Thoracic aorta (tissue), 2 donors: Measurements from ENCODE around the gene EHD4. TPM values are rescaled to one million over a fixed set of nuclear protein-coding genes. Genes with fewer than 3 reads are reported as not detected.

Source experiments
- ATAC-seq: fragments of 150-250 bp; one replicate; pipeline ENCODE4 v1.8.0; 2017; ENCODE audit warnings: low read depth; ENCODE audit not compliant: insufficient number of reproducible peaks, low FRiP score
- DNase-seq: peaks from one replicate; pipeline ENCODE4 v3.0.0-alpha.2; 2020; ENCODE audit warnings: low spot score
- H3K27ac ChIP-seq, 2 donors: fragments of 200-600 bp; sonication (generic); 1 replicate in 1 of 2; 2 replicates in 1 of 2; pipeline ENCODE4 v1.5.1; 2016; ENCODE audit warnings: mild to moderate bottlenecking in 2 of 2, moderate library complexity in 2 of 2
- H3K27me3 ChIP-seq: fragments of 200-600 bp; sonication (generic); replicated peaks from 2 replicates; pipeline ENCODE4 v1.6.0; 2016; ENCODE audit warnings: mild to moderate bottlenecking; ENCODE audit not compliant: insufficient read depth
- H3K36me3 ChIP-seq: fragments of 200-600 bp; sonication (generic); one replicate; pipeline ENCODE4 v1.5.1; 2016
- H3K4me1 ChIP-seq, 2 donors: fragments of 200-600 bp; sonication (generic); 1 replicate in 1 of 2; 2 replicates in 1 of 2; pipeline versions ENCODE4 v1.5.1 to v1.6.0; 2016; ENCODE audit warnings: low read depth in 2 of 2, mild to moderate bottlenecking in 1 of 2; ENCODE audit not compliant: control insufficient read depth in 1 of 2
- H3K4me3 ChIP-seq: fragments of 200-600 bp; sonication (generic); 2 replicates; pipeline ENCODE4 v1.5.1; 2016; ENCODE audit warnings: mild to moderate bottlenecking
- H3K9me3 ChIP-seq: fragments of 200-600 bp; sonication (generic); 2 replicates; pipeline ENCODE4 v1.5.1; 2016
- total RNA-seq, 2 donors: library from RNA; depleted of rRNA; stranded (reverse); fragments of >200 nt; gene quantifications; one replicate each; pipeline versions ENCODE4 v1.1.0 to v1.2.3, GENCODE V29; 2016
- TF ChIP-seq, protein P1 (sequence below): fragments of 200-600 bp; sonication (generic); IDR thresholded peaks from one replicate; pipeline ENCODE4 v1.5.1; 2019; ENCODE audit warnings: antibody characterized with exemption

EHD4 gene
- total RNA-seq, 2 donors from 2014 or later, result 43.6 to 48.1 TPM

DNA sequence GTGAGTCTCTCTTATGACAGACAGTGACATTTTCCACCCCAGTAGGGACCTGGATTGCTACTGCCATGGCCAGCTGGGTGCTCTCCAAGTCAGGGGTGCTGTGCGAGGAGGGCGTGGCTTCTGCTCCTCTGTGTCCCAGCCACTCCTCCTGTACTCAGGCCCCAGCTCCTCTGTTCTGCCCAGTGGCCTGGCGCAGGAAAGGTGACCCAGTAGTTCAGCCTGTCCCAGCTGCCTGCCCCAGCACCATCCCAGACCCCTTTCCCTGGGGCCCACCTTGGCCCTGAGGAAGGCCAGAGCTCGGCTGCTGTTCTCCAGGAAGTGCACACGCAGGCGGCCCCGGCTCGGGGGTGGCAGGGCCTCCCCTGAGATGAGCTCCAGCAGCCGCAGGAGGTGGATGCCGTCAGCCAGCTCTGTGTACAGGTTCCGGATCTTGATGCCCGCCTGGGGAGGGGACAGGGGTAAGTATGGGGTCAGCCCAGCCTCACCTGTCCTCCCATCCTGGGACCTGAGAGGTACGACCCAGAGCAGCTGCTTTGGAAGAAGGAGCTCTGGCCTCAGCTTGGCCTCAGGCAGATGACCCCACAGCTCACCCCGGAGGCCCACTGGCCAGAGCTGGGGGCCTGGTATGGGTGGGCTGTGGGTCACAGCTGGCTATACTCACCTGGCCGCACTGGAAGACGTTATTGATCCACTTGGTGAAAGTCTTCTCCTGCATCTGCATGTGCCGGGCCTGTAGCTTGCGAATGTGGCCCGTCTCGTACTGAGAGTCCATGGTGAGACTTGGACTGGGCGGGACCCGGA lies 79.5 kb downstream of the EHD4 start:
- no peak for ATAC-seq
- H3K27ac ChIP-seq, result no peak overlapping the region

GRCh38 chr15:41891946-41892345 lies 80.4 kb downstream of the EHD4 start:
- no peaks in the 10 kb centered on the region for H3K27me3 ChIP-seq
- DNase-seq, result no peak
- H3K36me3 ChIP-seq, result no peaks in the 10 kb centered on the region
- no peaks in the 10 kb centered on the region for H3K9me3 ChIP-seq
- TF ChIP-seq, protein P1, sequence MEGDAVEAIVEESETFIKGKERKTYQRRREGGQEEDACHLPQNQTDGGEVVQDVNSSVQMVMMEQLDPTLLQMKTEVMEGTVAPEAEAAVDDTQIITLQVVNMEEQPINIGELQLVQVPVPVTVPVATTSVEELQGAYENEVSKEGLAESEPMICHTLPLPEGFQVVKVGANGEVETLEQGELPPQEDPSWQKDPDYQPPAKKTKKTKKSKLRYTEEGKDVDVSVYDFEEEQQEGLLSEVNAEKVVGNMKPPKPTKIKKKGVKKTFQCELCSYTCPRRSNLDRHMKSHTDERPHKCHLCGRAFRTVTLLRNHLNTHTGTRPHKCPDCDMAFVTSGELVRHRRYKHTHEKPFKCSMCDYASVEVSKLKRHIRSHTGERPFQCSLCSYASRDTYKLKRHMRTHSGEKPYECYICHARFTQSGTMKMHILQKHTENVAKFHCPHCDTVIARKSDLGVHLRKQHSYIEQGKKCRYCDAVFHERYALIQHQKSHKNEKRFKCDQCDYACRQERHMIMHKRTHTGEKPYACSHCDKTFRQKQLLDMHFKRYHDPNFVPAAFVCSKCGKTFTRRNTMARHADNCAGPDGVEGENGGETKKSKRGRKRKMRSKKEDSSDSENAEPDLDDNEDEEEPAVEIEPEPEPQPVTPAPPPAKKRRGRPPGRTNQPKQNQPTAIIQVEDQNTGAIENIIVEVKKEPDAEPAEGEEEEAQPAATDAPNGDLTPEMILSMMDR, result no peak
- H3K4me3 ChIP-seq, result no peak overlapping the region
- ATAC-seq, result no peak
- no peak overlapping the region for H3K27ac ChIP-seq
- H3K4me1 ChIP-seq, result peaks cover 7 to 20% of the 10 kb centered on the region in 2 donors

More for the DNA sequence above, 79.5 kb downstream of the EHD4 start:
- Histone ChIP-seq H3K36me3 (no peaks in the 10 kb centered on the region), H3K27me3 (no peaks in the 10 kb centered on the region), H3K4me1 (peaks cover 7 to 20% of the 10 kb centered on the region in 2 donors), H3K9me3 (no peaks in the 10 kb centered on the region), H3K4me3 (no peak overlapping the region)
- TF ChIP-seq, protein P1, result no peak
- no peak for DNase-seq

DNA sequence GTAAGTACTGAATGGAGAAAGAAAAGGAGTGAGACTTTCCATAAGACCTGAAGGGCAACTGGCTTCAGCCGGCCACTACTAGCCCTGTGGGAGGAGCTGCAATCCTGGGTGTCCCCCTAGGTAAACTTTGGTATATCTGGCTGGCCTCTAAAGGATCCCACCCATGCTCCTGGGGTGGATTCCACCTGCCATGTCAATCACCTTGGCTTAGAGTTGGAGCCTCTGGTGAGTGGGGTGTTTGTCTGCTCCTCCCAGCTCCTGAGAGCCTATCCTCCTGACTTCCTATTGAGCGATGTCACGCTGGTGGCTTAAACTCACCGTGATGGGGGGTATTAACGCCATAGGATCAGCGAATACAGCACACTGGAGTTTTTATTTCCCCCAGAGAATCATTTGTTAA lies 81.1 kb downstream of the EHD4 start:
- Histone ChIP-seq H3K36me3 (no peaks in the 10 kb centered on the region), H3K9me3 (no peaks in the 10 kb centered on the region), H3K27ac (no peak overlapping the region), H3K4me1 (peaks cover 7 to 20% of the 10 kb centered on the region in 2 donors), H3K27me3 (no peaks in the 10 kb centered on the region), H3K4me3 (no peak overlapping the region)
- no peak for ATAC-seq
- no peak for DNase-seq
- TF ChIP-seq, protein P1, result no peak

- no peak overlapping the region for H3K4me3 ChIP-seq
- no peak for ATAC-seq
- H3K9me3 ChIP-seq, result no peaks in the 10 kb centered on the region
- H3K36me3 ChIP-seq, result no peaks in the 10 kb centered on the region
- no peaks in the 10 kb centered on the region for H3K27me3 ChIP-seq
- peaks cover 7 to 17% of the 10 kb centered on the region in 2 donors for H3K4me1 ChIP-seq
- TF ChIP-seq, protein P1, result no peak
- no peak overlapping the region for H3K27ac ChIP-seq
- no peak for DNase-seq
Observed at GRCh38 chr15:41890050-41890690, 82.2 kb downstream of the EHD4 start.

GRCh38 chr15:41888662-41889253 lies 83.6 kb downstream of the EHD4 start:
- H3K4me3 ChIP-seq, result no peak overlapping the region
- H3K27ac ChIP-seq, result no peak overlapping the region
- TF ChIP-seq, protein P1, result no peak
- H3K36me3 ChIP-seq, result no peaks in the 10 kb centered on the region
- ATAC-seq (no peak), DNase-seq (no peak)
- no peaks in the 10 kb centered on the region for H3K9me3 ChIP-seq
- peaks cover 0 to 3% of the 10 kb centered on the region in 2 donors for H3K4me1 ChIP-seq
- H3K27me3 ChIP-seq, result no peaks in the 10 kb centered on the region
